ENCODE measurements around the gene NAT14. TPM values are rescaled to one million over a fixed set of nuclear protein-coding genes. Genes with fewer than 3 reads are reported as not detected.
"Not testable (repeated sequence)": the region's sequence is repeated elsewhere in the genome, so short reads cannot be mapped to it uniquely, and the experiment has no call there.

The NAT14 gene
- total RNA-seq, 2 donors from 2014 or later = 4.9 to 7.7 TPM

DNA sequence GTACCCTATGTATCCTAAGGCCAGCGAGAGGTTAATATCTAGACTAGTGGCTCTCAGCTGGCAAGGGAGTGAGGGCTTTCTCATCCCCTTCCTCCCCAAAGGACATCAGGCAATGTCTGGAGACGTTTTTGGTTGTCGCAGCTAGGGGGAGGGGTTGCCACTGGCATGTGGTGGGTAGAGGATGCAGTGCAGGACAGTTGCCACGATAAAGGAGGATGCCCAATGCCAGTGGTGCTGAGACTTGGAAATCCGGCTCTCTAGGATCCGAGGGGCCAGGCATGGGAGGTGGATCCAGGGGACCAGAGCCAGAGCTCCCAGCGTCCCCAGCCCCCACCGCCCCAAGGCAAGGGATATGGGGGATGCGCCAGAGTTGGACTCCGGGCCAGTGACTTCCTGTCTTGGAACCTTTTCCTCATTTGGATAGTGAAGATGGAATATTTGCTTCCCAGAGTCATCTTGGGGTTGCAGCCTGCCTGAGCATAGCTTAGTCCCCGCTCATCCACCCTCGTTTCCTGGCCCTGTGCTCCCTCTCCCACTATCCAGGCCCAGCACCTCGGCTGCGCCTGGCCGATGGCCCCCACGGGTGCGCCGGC, 8.2 kb downstream of the NAT14 start:
- Histone ChIP-seq H3K4me3 (no peak overlapping the region), H3K36me3 (no peaks in the 10 kb centered on the region), H3K9ac (ENCODE audit: low read depth in 2 of 2, low read length in 2 of 2) (peak overlapping the region in 1 of 2 donors; percentile 43), H3K4me1 (no peaks in the 10 kb centered on the region), H3K27me3 (no peaks in the 10 kb centered on the region), H3K9me3 (no peaks in the 10 kb centered on the region), H3K27ac (no peak overlapping the region)
- intact Hi-C loops (cut with DNase I) = no loop called here
- no peak for DNase-seq
- TF ChIP-seq, protein P1, sequence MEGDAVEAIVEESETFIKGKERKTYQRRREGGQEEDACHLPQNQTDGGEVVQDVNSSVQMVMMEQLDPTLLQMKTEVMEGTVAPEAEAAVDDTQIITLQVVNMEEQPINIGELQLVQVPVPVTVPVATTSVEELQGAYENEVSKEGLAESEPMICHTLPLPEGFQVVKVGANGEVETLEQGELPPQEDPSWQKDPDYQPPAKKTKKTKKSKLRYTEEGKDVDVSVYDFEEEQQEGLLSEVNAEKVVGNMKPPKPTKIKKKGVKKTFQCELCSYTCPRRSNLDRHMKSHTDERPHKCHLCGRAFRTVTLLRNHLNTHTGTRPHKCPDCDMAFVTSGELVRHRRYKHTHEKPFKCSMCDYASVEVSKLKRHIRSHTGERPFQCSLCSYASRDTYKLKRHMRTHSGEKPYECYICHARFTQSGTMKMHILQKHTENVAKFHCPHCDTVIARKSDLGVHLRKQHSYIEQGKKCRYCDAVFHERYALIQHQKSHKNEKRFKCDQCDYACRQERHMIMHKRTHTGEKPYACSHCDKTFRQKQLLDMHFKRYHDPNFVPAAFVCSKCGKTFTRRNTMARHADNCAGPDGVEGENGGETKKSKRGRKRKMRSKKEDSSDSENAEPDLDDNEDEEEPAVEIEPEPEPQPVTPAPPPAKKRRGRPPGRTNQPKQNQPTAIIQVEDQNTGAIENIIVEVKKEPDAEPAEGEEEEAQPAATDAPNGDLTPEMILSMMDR (IDR thresholded peaks at IDR 0.05) = no peak

DNA sequence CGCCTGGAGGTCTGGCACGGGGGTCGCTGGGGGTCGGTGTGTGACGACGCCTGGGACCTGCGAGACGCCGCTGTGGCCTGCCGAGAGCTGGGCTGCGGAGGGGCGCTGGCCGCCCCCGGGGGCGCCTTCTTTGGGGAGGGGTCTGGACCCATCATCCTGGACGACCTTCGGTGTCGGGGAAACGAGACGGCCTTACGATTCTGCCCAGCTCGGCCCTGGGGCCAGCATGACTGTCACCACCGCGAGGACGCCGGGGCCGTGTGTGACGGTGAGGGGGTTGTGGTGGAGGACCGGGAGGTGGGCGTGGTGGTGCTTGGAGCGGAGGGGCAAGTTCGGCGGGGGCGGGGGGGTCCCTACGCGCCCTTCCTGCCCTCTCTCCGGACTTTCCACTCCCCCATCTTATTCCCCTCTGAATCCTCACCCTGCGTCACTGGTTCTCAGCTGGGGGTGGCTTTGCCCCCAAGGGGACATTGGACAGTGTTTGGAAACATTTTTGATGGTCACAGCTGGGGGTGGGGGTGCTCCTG, 8.7 kb downstream of the NAT14 start:
- Histone ChIP-seq H3K36me3 (no peaks in the 10 kb centered on the region), H3K9me3 (no peaks in the 10 kb centered on the region), H3K4me3 (no peak overlapping the region), H3K27me3 (no peaks in the 10 kb centered on the region), H3K9ac (ENCODE audit: low read depth in 2 of 2, low read length in 2 of 2) (peak overlapping the region in 1 of 2 donors; percentile 60), H3K4me1 (no peaks in the 10 kb centered on the region), H3K27ac (no peak overlapping the region)
- intact Hi-C loops (cut with DNase I) = no loop called here
- DNase-seq = no peak
- TF ChIP-seq, protein P1 (IDR thresholded peaks at IDR 0.05) = no peak

DNA sequence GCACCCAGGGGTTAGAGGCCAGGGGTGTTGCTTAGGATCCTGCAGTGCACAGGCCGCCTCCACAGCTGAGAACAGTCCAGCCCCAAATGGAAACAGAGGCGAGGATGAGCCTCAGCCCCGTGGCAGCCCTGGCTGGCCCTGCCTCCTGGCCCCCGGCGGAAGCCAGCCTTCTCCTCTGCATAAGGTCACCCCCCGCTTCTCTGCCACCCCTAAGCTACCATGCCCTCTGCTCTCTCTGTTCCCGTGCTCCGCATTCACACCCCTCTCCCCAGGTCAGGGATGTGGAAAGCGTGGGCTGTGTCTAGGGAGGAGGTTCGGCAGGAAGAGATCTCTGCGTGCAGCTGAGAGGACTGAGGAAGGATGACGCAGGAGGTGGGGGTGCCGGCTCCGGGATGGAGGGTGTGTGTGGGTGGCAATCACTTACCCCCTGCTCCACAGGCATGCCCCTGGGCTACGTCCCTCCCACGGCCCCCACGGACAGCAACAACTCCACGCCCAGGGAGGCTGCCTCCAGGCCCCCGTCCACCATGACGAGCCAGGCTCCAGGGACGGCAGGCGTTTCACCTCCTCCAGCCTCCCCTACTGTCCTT, 9.3 kb downstream of the NAT14 start:
- no peak for DNase-seq
- Histone ChIP-seq H3K27me3 (no peaks in the 10 kb centered on the region), H3K27ac (peak overlapping the region; percentile 50), H3K4me1 (no peaks in the 10 kb centered on the region), H3K36me3 (no peaks in the 10 kb centered on the region), H3K9me3 (no peaks in the 10 kb centered on the region), H3K9ac (ENCODE audit: low read depth in 2 of 2, low read length in 2 of 2) (peak overlapping the region; percentile 19 to 60), H3K4me3 (peak overlapping the region; percentile 3)
- intact Hi-C loops (cut with DNase I) = no loop called here
- TF ChIP-seq, protein P1 (IDR thresholded peaks at IDR 0.05) = no peak

DNA sequence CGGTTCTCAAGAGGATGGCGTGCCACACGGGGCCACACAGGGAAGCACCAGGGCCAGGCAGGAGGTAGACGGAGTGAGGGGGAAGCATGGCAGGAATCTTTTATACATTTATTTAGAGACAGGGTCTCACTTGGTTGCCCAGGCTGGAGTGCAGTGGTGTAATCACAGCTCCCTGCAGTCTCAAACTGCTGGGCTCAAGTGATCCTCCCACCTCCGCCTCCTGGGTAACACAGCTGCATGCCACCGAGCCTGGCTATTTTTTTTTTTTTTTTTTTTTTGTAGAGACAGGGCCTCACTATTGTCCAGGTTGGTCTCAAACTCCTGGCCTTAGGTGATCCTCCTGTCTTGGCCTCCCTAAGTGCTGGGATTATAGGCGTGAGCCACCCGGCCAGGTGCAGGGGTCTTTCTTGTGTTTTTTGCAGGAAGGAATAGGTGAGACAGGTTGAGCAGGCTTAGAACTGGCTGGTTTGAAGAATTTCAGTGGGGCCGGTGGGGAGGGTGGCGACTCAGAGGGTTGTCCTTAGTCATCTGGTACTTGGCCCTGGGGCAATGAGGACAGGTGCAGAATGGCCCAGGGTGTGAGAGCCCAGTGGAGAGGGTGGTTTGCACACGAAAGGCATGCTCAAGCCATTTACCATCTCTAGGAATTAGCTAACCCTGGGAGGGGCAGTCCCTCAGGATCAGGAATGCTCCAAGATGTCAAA, 10.8 kb downstream of the NAT14 start:
- intact Hi-C loops (cut with DNase I) = no loop called here
- TF ChIP-seq, protein P1 (IDR thresholded peaks at IDR 0.05) = no peak

DNA sequence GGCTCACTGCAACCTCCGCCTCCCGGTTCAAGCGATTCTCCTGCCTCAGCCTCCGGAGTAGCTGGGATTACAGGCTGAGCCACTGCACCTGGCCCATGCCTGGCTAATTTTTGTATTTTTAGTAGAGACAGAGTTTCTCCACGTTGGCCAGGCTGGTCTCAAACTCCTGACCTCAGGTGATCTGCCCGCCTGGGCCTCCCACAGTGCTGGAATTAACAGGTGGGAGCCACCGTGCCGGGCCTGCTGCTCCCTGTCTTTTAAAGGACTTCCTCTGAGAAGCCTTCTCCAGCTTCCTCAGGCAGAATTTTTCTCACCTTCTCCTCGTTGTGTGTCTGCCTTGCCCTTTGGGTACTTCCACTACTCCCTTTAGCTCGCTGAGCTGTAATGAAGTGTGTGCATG, 11.8 kb downstream of the NAT14 start:
- DNase-seq; H3K27ac ChIP-seq; H3K36me3 ChIP-seq; H3K27me3 ChIP-seq; H3K9me3 ChIP-seq; intact Hi-C loops (cut with DNase I); H3K4me3 ChIP-seq; H3K9ac ChIP-seq (ENCODE audit: low read depth in 2 of 2, low read length in 2 of 2); H3K4me1 ChIP-seq: not testable (repeated sequence)

More for the DNA sequence above, 10.8 kb downstream of the NAT14 start:
- H3K36me3 ChIP-seq = no peaks in the 10 kb centered on the region
- no peak overlapping the region for H3K4me3 ChIP-seq
- H3K4me1 ChIP-seq = no peaks in the 10 kb centered on the region
- H3K9ac ChIP-seq (ENCODE audit: low read depth in 2 of 2, low read length in 2 of 2) = no peak overlapping the region
- no peaks in the 10 kb centered on the region for H3K27me3 ChIP-seq
- H3K9me3 ChIP-seq = no peaks in the 10 kb centered on the region
- no peak for DNase-seq
- H3K27ac ChIP-seq = no peak overlapping the region

Data from colonic mucosa (tissue), 4 donors.